GM19372 (cell line): ENCODE results near the gene PHF11.
"Not testable (repeated sequence)": the region's sequence is repeated elsewhere in the genome, so short reads cannot be mapped to it uniquely, and the experiment has no call there.

Experiments used
- ATAC-seq: cut with Tn5 transposase; IDR thresholded peaks from one replicate; pipeline ENCODE4 v1.9.1; 2021; ENCODE audit warnings: mild to moderate bottlenecking, low read depth, moderate library complexity; ENCODE audit not compliant: unreplicated experiment

The PHF11 gene

DNA sequence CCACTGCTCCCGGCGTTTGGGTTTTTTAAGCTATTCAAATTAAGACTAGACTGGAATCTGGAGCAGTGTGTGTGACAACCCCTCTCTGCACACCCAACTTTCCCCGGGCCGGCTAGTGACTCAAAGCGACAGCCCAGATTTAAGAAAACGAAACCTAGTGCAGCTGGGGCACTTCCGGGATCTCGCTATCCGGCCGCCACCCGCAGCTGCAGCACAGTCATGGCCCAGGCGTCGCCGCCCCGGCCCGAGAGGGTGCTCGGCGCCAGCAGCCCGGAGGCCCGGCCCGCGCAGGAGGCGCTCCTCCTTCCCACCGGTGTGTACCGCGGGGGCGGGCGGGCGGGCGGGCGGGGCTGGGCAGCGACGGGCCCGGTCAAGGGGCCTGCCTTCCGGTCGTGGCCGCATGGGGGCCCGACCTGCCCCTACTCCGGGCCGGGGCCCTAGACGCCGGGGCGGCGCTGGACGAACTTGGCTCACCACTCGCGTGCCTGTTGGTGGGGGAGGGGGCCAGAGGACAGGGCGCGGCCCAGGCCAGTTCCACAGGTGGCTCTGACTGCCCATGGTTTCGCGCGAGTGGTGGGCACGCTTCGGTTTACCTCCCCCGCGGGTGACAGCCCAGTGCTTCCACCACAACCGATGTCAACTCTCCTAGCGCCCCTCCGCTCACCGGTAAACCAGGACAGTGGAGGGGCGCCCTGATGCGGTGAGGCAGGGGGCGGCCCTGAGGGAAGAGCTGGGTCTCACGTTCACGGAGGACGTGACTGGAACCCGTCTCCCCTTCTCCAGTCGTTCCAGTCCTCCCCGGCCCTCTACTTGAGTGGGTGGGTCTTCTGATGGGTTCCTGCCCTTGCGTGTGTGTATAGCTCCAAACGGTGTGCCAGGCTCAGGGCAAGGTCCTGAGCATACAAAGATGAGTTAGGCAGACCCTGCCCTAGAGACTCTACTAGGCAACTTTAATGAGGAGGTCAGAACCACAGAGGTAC, at the start of gene PHF11:
Gene PHF11, plus strand, starts transcription at position 171 of the 980 bp plus-strand sequence. Its CDS starts 49 bp downstream, at position 220.
- peak; percentile 78 for ATAC-seq

DNA sequence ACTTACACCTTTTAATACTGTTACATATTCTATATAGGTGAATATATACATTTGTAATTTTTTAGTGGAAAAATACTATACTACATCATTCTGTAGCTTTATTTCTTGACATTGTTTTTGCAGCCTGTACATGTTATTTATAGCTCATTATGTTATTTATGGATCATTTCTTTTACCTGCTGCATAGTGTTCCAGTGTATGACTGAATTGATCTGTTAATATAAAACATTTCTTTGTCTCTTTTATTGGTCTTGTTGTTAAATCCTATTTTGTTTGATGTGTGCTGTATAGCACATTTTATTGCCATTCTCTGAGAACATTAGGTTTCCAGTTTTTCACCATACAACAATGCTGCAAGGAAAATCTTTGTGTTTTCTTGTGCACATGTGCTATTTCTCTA, 49.3 kb upstream of the PHF11 start:
- no peak for ATAC-seq

DNA sequence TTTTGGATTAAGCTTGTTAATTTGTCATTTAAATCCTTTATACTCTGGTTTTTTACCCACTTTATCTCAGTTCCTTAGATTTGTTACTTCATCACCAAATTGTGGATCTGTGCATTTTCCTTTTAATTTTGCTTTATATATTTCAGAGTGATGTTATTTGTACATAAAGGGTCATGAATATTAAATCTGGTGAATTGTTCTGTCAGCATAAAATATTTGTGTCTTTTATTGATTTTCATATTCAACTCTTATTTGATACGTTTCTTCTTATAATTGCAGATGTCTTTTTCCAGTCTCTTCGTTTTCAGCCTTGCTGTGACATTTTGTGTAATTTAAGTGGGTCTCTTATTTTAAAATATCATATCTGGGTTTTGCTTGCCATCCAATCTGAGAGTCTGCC, 47.0 kb upstream of the PHF11 start:
- no peak for ATAC-seq

DNA sequence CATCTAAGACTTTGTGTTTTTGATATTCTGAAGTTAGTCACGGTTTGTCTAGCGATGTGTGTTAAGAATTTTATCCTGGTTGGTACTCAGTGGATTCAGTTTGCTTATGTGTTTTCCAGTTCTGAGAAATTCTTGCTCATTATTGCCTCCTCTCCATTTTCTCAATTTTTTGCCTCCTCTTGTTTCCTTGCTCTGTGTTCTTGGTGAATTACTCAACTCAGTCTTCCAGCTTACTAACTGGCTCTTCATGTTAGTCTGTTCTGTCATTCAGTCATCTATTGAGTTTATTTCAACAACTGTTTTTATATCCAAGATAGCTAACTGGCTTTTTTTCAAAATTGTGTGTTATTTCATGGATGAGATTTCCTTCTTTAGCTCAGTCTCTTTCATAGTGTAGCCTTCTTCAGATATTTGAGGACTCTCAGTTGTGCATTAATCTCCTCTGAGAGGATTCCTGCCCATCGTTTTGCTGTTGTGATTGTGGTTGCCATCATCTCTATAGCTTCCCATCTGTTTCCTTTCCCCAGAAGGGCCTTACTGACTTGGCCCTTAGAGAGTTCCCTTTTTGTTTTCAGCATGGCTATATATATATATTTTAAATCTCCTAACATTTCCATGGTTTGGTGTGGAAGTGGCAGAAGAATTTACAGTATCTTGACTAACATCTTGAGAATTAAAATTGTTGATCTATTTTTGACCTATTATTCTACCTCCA, 45.5 kb upstream of the PHF11 start:
- ATAC-seq: no peak

DNA sequence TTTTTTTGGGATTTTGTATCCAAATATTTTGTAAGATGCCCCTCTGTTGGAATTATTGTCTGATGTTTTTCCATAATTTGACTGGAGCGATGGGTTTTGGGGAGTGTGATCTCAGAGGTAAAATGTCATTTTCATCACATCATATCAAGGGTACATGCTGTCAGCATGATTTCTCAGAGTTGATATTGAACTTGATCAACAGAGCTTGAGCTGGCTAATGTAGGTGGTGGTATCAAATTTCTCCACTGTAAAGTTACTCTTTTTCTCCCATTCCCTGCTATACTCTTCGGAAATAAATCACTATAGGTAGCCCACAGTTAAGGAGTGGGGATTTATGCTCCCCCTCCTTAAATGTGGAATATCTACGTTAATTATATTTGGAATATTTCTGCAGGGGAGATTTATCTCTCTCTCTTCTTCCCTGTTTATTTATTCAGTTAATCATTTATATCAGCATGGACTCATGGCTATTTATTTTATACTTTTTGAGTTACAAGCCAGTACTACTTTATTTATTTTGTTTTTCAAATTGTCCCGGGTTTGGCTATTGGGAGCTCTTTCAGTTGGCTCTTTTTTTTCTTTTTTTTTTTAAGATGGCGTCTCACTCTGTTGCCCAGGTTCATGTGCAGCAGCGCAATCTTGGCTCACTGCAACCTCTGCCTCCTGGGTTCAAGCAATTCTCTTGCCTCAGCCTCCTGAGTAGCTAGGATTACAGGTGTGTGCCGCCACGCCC, 42.9 kb upstream of the PHF11 start:
- no peak for ATAC-seq

DNA sequence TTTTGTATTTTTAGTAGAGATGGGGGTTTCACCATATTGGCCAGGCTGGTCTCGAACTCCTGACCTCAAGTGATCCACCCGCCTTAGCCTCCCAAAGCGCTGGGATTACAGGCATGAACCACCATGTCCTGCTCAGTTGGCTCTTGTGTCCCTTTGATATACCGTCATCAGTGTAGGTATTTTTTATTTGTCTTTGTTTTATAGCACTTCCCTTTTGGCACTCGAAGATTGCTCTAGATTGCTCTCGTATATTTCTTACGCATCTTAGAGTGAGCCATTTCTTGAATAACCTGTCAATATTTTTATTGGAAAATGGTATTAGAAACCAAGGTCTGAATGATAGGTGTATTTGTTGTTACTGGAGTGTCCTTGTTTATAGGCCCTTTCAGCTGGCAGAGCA, 42.3 kb upstream of the PHF11 start:
- ATAC-seq: no peak

DNA sequence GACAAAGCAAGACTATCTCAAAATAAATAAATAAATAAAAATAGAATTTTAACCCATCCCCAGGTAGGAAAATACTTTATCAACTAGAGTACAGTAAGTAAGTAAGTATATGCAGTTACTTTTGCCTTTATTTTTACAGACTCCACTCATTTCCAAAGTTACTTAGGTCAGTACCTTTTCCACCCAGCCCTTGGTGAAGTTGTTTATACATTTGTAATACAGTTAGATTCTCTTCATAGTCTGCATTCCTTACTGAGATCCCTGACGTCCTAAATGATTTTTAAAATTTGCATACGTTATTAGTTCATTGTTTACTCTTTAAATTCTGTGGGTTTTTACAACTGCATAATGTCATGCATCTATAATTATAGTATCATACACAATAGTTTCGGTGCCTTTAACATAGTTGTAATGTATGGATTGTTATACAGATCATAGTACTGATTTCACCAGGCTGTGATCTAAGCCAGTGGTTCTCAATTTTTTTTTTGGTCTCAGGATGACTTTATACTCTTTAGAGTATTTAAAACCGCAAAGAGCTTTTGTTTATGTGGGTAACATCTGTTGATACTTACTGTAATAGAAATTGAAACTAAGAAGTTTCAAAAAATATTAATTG, 41.3 kb upstream of the PHF11 start:
- peak; percentile 95 for ATAC-seq

DNA sequence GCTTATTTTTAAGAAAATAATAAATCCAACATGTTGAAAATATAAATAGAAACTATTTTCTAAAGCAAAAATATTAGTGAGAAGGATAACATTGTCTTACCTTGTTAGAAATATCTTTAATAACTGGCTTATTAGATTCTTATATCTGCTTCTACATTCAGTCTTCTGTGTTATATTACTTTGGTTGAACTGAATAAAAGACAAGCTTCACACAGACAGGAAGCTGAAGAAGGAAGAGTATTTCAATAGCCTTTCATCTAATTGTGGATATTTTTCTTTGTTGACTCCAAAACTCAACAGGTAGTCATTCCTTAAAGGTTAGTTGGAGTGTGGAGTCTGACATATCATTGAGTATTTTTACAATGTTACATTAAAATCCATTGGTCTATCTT, 40.8 kb upstream of the PHF11 start:
- ATAC-seq: peak; percentile 27

DNA sequence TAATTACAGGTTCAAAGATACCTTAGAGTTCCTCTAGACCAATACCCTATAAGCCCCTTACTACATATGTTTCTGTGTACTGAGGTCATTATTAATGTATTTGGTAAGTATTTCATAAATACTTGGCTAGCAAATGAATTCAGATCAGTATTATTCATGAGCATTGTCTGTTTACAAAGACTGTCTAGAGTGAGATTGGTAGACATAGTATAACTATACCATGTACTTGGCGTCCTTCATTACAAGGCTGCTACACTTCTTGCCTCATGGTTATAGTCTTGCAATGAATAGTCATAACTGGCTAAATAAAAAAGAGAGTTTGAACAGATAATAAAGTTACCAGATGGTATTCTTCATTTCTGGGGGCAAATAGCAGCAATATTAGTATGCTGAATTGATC, 39.6 kb upstream of the PHF11 start:
- ATAC-seq: no peak

DNA sequence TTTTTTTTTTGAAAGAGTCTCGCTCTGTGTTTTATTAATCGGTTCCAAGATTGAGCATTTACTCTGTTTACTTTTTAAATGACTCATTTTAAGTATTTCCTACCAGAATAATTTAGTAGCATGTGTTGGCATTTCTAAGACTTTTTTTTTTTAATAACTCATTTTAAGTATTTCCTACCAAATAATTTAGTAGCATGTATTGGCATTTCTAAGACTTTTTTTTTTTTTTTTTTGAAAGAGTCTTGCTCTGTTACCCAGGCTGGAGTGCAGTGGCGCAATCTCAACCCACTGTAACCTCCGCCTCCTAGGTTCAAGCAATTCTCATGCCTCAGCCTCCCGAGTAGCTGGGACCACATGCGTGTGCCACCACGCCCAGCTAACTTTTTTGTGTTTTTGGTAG, 38.5 kb upstream of the PHF11 start:
- no peak for ATAC-seq

DNA sequence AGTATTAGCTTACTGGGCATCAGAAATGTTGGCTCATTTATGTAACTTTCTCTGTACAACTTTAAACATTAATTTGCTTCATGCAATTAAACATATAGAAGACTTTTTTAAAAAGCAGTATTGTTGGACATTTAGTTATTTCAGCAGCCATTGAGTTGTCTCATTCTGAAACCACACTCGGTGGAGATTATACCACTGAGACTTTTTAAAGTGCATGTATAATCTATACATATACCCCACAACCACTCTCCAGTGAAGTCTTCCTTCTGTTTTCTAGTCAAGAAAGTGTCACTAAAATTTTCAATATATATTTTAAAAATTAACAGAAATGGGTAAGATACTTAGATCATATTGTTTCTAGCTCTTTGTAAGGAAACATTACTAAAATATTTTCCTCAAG, 36.2 kb upstream of the PHF11 start:
- no peak for ATAC-seq

DNA sequence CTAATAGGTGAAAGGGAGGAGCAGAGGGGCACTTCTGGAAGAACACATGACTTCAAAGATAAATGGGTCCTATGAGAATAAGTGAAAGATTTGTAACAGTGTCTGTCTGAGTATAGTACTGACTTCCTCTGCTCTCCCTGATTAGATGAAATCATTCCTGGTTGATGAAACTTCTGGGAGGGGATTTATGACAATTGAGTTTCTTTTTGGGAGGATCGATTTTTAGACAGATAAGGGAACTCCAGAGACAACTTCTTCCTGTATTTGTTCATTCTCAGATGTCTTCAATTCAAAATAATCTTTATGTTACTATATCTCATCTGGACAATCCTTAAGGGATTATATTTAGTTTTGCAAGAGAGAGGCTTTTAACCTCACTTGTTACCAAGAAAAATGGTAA, 31.7 kb upstream of the PHF11 start:
- no peak for ATAC-seq

DNA sequence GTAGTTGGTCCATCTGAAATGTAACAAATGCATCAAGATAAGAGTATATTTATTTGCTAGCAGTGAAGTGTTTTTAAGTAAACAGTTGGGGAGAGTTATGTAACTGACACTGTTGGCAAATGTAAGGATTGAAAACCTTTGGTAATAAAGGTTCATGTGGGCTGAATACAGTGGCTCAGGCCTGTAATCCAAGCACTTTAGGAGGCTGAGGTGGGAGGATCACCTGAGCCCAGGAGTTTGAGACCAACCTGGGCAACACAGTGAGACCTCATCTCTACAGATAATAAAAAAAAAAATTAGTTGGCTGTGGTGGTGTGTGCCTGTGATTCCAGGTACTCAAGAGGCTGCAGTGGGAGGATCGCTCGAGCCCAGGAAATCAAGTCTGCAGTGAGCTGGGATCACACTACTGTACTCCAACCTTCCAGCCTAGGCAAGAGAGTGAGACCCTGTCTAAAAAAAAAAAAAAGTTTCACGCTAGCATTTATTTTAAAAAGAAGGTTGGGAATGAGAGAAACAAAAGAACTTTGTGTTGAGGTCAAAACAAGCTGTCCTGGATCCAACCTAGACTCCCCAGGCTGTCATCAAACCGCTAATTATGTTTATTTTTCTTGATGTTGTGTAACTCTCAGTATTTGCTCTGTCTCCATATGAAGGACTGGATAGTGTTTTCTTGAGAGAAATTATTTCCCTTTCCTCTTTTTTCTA, 31.0 kb upstream of the PHF11 start:
- no peak for ATAC-seq

DNA sequence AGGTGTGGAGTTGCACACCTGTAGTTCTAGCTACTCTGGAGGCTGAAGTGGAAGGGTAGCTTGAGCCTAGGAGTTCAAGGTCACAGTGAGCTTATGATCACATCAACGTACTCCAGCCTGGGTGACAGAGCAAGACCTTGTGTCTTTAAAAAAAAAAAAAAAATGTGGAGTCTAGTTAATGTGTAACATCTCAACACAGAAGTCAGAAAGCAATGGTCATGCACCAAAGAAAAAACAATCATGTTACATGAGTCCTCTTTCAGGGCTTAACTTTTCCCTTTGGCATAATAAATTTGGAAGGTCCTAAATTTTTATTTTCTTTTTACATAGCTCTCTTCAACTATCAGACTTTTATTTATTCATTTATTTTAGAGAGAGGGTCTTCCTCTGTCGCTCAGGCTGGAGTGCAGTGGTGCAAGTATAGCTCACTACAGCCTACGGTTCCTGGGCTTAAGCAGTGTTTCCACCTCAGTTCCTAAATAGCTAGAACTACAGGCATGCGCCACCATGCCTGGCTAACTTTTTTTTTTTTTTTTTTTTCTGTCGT, 29.4 kb upstream of the PHF11 start:
- no peak for ATAC-seq

DNA sequence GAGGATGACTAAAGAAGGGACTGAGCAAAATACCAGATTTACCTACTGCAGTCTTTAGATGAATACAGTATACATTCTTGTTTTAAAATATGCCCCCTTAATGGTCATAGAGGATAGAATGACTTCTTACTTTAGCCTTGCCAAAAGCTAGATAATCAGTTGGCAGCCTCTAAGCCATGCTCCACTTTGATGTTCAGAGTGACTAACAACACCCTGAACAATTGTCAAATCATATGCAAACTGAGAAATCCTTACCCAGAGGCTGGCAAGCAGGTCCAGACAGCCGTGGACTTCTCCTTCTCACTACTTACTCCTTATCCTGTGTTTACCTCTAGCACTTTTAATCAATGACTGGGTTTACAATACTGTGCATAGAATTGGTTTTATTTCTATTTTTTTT, 23.6 kb upstream of the PHF11 start:
- ATAC-seq: no peak

DNA sequence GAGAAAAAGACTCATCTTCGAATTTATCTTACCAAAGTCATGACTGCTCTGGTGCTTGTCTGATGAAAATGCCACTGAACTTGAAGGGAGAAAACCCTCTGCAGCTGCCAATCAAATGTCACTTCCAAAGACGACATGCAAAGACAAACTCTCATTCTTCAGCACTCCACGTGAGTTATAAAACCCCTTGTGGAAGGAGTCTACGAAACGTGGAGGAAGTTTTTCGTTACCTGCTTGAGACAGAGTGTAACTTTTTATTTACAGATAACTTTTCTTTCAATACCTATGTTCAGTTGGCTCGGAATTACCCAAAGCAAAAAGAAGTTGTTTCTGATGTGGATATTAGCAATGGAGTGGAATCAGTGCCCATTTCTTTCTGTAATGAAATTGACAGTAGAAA, 19.2 kb upstream of the PHF11 start:
- no peak for ATAC-seq

DNA sequence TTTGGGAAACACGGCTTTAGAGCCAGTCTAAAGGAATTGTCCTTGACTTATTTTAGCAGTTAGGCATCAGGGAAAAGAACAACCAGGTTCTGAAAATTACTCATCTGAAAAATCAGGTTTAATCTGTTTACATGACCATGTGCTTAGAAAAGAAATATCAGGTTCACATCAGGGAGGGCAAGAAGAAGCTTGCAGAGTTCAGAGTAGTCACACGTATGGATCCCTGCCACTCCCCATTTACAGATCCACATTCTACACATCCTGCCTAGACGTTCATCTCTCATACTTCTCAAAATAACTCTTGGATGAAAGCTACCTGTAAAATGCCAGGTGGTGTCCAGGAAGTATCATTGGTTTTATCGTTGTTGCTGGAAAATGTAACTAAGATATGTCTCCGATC, 14.0 kb upstream of the PHF11 start:
- ATAC-seq: no peak

DNA sequence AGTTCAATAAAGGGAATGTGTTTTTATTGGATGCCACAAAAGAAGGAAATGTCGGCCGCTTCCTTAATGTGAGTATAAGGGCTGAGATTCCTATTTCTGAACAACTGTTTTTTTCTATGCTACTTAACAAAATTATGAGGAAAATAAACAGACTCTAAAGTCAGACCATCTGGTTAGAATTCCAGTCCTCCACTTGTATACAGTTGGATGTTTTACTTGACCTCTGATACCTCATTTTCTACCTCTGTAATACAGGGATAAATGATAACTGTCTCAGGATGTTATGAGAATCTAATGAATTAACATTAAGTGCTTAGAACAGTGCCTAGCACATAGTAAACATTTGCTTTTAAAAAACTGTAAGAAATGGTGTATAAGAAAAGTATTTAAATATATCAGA, 7.2 kb upstream of the PHF11 start:
- no peak for ATAC-seq

DNA sequence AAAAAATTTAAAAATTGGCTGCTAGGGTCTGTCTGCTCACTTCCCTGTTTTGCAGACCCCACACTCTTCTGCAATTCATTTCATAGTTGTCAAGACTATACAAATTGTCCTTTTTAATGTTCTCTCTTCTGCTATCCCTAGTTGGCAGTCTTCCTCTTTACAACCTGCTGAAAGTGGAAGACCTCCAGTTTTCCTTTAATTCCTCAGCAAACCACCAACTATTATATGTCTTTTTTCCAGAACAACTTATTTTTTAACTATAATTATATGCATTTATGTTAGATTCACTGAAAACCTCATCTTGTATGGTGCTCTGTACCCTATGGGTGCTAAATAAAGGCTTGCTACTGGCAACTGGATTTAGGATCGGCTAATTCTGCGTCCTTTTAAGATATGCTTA, 1.1 kb upstream of the PHF11 start:
- ATAC-seq: no peak

DNA sequence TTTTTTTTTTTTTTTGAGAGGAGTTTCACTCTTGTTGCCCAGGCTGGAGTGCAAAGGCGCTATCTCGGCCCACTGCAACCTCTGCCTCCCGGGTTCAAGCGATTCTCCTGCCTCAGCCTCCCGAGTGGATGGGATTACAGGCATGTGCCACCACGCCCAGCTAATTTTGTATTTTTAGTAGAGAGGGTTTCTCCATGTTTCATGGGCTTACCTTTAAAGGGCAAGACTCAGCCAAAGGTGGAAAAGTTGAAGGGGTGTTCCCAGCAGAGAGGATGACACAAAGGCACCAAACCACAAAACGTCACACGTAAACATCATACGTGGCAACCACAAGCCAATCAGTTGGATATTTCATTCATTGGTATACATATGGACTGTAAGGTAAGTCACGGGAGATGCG, 1.1 kb downstream of the PHF11 start:
- not testable (repeated sequence) for ATAC-seq
